ENCODE measurements around the gene PRSS57.
A peak's percentile ranks its signal among the peaks of the same experiment; 100 is the strongest.

PRSS57 gene

DNA sequence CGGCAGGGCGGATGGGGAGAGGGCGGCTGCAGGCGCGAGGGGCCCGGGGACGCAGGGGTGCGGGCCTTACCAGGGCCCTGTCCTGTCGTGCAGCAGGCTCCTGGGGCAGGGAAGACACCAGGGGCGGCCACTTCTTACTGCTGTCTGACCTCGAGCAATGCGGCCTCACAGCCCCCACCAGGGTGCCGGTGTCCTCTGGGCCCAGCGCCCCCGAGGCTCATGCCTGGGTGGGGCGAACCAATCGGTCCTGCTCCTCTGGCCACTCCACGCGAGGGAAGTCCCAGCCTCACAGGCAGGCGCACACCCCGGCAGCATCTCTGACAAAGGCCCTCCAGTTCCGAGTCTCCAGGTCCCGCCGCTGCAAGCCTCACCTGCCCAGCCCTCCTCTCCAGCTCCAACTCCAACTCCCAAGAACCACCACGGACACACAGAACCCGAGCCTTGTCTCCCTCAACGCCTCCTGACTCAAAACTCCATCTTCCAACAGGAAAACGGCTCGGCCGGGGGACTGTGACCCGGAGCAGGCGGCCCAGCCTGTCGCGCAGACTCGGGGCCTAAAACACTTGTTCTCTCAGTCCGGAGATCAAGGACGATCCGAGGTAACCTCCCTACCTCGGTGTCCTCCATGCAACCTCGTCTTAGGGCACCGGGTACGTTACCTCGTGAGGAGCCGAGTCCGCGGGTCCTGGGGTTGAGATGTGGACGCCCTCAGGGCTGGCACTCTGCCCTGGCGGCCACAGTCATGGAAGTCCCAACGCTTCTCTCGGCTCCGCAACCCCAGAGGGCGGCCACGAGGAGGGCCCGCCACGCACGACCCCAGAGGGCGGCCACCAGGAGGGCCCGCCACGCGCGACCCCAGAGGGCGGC is 49.1 kb downstream of the PRSS57 start:
- no peak for DNase-seq (ENCODE audit: low read depth in 1 of 2, low spot score in 1 of 2)
- in situ Hi-C loops (cut with HindIII; ENCODE audit: low pct_unique_long_range_greater_than_20kb, low sequenced_read_pairs), result no loop called here
- TF ChIP-seq JUND (IDR thresholded peaks at IDR 0.05; ENCODE audit: low read depth), result no peak

DNA sequence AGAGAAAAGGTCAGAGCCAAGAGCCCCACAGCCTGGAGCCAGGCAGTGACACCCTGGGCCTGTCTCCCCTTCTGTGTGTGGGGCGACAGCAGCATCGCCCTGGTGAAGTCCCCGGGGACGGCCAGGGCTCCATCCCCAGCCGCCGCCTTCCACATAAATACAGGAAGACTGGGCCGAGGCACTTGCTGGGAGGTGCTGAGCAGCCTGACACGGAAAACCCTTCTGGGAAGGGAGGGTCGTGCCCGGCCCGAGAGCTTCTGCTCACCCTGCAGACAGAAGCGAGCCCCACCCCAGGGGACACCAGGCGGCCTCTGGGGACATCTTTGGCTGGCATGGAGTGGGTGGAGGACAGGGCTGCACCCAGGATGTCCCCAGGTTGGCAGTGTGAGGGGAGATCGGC is 50.5 kb downstream of the PRSS57 start:
- in situ Hi-C loops (cut with HindIII; ENCODE audit: low pct_unique_long_range_greater_than_20kb, low sequenced_read_pairs), result no loop called here
- TF ChIP-seq JUND (IDR thresholded peaks at IDR 0.05; ENCODE audit: low read depth), result no peak
- DNase-seq (ENCODE audit: low read depth in 1 of 2, low spot score in 1 of 2), result no peak

DNA sequence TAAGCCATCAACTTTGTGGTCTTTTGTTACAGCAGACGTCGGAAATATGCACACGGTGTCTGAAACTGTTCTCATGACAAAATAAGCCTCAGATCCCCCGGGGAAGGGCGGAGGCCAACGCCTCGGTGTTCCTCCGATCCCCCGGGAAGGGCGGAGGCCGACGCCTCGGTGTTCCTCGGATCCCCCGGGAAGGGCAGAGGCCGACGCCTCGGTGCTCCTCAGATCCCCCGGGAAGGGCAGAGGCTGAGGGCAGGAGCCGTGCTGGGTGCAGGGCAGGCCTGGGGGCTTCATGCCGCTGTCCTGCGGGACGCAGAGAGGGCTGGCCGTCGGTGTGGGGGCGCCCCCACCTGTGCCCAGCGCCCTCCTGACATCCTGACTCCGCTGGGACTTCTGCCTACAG is 50.9 kb downstream of the PRSS57 start:
- in situ Hi-C loops (cut with HindIII; ENCODE audit: low pct_unique_long_range_greater_than_20kb, low sequenced_read_pairs), result no loop called here
- no peak for TF ChIP-seq JUND (IDR thresholded peaks at IDR 0.05; ENCODE audit: low read depth)
- no peak for DNase-seq (ENCODE audit: low read depth in 1 of 2, low spot score in 1 of 2)

DNA sequence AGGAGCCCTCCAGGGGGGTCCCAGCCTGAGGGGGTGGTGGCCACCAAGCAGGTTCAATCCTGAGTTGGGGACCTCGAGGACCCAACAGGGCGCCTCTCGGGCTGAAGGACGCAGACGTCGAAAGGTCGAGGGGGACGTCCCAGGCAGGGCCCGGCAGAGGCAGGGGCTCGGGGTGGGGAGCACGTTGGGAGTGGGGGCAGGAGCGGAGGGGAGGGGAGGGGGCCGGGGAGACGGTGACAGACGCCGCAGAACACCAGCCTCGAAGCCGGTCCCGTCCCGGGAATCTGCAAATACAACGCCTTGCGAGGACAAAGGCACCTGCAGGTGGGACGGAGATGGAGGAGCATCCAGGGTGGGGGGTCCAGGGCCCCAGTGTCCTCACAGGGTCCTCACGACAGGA is 51.5 kb downstream of the PRSS57 start:
- TF ChIP-seq JUND (IDR thresholded peaks at IDR 0.05; ENCODE audit: low read depth), result no peak
- no peak for DNase-seq (ENCODE audit: low read depth in 1 of 2, low spot score in 1 of 2)
- in situ Hi-C loops (cut with HindIII; ENCODE audit: low pct_unique_long_range_greater_than_20kb, low sequenced_read_pairs), result no loop called here

DNA sequence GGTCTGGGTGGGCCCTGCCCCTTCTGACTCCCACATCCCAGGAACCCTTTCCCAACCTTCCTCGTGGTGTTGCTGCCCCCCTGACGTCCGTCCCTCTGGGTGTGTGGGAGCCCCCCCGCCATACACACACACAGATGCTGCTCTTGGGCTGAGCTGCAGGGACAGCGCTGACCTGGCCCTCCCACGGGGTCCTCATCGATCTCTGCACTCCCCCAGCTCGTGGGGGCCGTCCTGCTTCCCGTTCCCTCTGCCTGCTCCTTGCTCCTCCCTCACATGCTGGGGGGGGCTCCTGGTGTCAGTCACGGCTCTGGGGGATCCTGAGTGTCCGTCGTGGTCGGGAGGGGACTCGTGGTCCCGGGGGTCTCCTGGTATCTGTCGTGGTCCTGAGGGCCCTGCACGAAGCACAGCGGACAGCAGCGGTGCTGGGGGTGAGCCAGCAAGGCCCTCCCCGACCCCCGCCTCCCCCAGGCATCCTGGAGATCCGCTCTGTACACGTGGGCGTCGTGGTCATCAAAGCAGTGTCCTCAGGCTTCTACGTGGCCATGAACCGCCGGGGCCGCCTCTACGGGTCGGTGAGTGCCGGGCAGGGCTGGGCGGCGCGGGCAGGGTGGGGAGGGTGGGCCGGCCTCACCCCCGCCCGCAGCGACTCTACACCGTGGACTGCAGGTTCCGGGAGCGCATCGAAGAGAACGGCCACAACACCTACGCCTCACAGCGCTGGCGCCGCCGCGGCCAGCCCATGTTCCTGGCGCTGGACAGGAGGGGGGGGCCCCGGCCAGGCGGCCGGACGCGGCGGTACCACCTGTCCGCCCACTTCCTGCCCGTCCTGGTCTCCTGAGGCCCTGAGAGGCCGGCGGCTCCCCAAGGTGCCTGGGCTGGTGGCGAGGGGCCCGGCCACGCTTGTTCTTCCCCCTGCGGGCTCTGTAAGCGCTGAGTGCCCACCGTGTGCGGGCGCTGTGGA is 52.2 kb downstream of the PRSS57 start:
- DNase-seq (ENCODE audit: low read depth in 1 of 2, low spot score in 1 of 2), result no peak
- in situ Hi-C loops (cut with HindIII; ENCODE audit: low pct_unique_long_range_greater_than_20kb, low sequenced_read_pairs), result no loop called here
- no peak for TF ChIP-seq JUND (IDR thresholded peaks at IDR 0.05; ENCODE audit: low read depth)

DNA sequence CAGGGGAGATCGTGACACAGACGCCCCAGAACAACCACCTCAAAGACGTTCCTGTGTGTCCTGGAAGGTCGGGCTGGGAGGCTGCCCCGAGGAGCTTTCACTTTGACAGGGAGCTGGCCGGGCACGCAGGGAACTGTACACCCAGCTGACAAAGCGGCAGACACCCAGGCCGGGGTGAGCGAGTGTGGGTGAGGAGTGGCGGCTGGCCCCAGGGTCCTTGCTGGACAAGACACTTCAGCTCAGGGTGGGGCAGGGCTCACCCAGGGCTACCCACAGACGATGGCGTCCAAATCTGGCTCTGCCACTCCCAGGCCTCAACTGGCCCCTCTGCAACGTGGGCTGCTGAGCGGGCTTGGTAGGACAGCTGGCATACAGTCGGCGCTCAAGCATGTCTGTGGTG is 53.5 kb downstream of the PRSS57 start:
- no peak for TF ChIP-seq JUND (IDR thresholded peaks at IDR 0.05; ENCODE audit: low read depth)
- DNase-seq (ENCODE audit: low read depth in 1 of 2, low spot score in 1 of 2), result no peak
- in situ Hi-C loops (cut with HindIII; ENCODE audit: low pct_unique_long_range_greater_than_20kb, low sequenced_read_pairs), result no loop called here

DNA sequence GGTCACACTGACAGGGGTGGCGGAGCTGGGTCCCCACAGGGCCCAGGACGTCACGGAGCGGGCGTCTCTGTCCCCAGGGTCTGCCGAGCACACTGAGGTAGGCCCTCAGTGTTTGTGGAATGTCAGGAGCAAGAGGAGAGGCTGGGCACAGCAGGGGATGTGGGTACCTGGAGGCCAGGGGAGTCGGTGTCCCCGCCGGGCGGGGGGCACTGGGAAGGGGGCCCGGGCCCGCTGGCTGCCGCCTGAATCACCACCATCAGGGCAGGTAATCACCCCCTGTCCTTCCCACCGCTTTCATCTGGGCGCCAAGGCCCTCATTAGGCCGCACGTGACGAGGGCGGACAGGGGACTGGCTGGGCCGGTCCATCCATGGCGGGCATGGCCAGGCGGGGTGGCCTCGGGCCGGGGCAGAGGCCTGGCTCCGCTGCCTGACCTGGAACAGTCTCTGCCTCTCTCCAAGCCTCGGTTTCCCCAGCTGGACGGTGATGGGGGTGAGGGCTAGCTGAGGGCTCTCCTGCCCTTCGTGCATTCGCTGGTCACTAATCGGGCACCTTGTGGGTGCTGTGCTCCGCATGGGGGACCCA is 54.6 kb downstream of the PRSS57 start:
- no peak for DNase-seq (ENCODE audit: low read depth in 1 of 2, low spot score in 1 of 2)
- TF ChIP-seq JUND (IDR thresholded peaks at IDR 0.05; ENCODE audit: low read depth), result no peak
- in situ Hi-C loops (cut with HindIII; ENCODE audit: low pct_unique_long_range_greater_than_20kb, low sequenced_read_pairs), result no loop called here

DNA sequence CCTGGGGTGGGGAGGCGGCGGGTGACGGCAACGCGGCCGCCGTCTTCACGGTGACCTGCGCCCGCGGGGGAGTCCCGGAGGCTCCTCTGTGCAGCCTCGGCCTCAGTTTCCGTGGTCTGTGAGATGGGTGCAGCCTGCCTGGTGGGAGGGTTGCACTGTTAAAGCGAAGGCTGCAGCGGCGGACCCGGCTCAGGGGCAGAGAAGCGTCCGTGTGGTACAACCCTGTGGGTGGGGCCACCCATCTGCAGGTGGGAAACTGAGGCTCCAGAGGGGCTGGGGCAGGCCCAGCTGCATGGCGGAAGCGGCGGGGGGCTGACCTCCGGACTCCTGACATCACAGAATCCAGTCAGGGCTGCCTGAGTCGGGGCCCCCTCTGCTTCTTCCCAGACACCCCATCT is 55.1 kb downstream of the PRSS57 start:
- DNase-seq (ENCODE audit: low read depth in 1 of 2, low spot score in 1 of 2), result no peak
- in situ Hi-C loops (cut with HindIII; ENCODE audit: low pct_unique_long_range_greater_than_20kb, low sequenced_read_pairs), result no loop called here
- TF ChIP-seq JUND (IDR thresholded peaks at IDR 0.05; ENCODE audit: low read depth), result no peak

DNA sequence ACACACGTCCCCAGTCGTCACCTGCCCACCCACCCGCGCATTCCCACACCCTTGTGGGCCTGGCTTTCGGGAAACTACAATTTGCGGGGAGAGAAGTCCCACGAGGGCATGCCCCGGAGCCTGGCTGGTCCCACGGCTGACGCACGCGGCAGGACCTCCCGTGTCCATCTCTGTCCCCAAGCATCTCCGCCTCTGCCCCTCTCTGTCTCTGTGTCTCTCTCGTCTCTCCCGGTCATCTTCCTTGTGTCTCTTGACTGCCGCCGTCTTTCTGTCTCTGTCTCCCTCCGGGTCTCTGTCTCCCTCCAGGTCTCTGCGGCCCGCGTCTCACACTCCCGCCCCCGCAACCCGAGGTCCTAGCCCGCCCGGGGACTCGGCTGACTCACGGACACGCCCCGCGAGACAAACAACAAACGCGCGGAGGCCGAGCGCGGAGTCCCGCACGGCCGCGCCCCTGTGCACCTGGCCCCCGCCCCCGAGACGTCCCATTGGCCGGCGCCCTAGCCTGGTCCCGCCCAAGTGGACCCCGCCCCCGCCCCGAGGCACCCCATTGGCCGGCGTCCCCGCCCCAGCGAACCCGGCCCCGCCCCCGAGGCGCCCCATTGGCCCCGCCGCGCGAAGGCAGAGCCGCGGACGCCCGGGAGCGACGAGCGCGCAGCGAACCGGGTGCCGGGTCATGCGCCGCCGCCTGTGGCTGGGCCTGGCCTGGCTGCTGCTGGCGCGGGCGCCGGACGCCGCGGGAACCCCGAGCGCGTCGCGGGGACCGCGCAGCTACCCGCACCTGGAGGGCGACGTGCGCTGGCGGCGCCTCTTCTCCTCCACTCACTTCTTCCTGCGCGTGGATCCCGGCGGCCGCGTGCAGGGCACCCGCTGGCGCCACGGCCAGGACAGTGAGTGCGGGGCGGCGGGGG is 55.7 kb downstream of the PRSS57 start, which contains the start of gene FGF22:
Gene FGF22 (plus strand): TSS at position 627 of the 908 bp plus-strand sequence. CDS start 47 bp downstream, at position 674.
- no peak for TF ChIP-seq JUND (IDR thresholded peaks at IDR 0.05; ENCODE audit: low read depth)
- peak; percentile 89 to 93 for DNase-seq (ENCODE audit: low read depth in 1 of 2, low spot score in 1 of 2)
- in situ Hi-C loops (cut with HindIII; ENCODE audit: low pct_unique_long_range_greater_than_20kb, low sequenced_read_pairs), result no loop called here

DNA sequence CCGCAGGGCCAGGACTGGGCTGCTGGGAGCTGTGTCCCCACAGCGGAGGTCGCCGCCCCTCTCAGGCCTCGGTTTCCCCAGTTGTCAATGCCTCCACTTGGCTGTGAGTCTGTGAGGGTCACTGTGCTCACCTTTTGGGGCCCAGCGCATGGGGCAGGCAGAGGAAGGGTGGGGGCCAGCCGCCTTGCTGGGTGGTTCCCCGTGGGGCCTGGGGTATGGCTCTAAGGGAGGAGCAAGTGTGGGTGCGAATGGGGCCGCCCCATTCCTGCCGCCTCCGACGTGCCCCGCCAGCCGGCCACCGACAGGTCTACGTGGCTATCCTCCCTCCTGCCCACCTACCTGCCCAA is 56.4 kb downstream of the PRSS57 start:
- in situ Hi-C loops (cut with HindIII; ENCODE audit: low pct_unique_long_range_greater_than_20kb, low sequenced_read_pairs), result no loop called here
- TF ChIP-seq JUND (IDR thresholded peaks at IDR 0.05; ENCODE audit: low read depth), result no peak
- no peak for DNase-seq (ENCODE audit: low read depth in 1 of 2, low spot score in 1 of 2)

Measured in T47D (cell line).